GM12891 (cell line): Measurements from ENCODE around the gene FHIT.

Source experiments
- PAX5 ChIP-seq: IDR thresholded peaks from 2 replicates; pipeline ENCODE4 v1.6.1; 2011; ENCODE audit warnings: low read length, moderate library complexity, mild to moderate bottlenecking; ENCODE audit not compliant: insufficient read depth, severe bottlenecking
- POLR2A ChIP-seq: IDR thresholded peaks from 2 replicates; pipeline ENCODE4 v1.6.1; 2011; ENCODE audit warnings: low read depth, low read length, control low read depth
- POLR2AphosphoS5 ChIP-seq: IDR thresholded peaks from 2 replicates; pipeline ENCODE4 v1.6.1; 2011; ENCODE audit warnings: low read depth, low read length, control low read depth
- POU2F2 ChIP-seq: IDR thresholded peaks from 2 replicates; pipeline ENCODE4 v1.6.1; 2011; ENCODE audit warnings: low read depth, mild to moderate bottlenecking, control low read depth, low read length, moderate library complexity
- SPI1 ChIP-seq: IDR thresholded peaks from 2 replicates; pipeline ENCODE4 v1.6.1; 2011; ENCODE audit warnings: low read depth, low read length, control low read depth
- TAF1 ChIP-seq: IDR thresholded peaks from 2 replicates; pipeline ENCODE4 v1.6.1; 2011; ENCODE audit warnings: low read depth, low read length, control low read depth

GRCh38 chr3:59809710-59810444 lies 1441.4 kb downstream of the FHIT start:
- TF ChIP-seq POU2F2, result no peak
- TF ChIP-seq POLR2A, result no peak
- no peak for TF ChIP-seq POLR2AphosphoS5
- TF ChIP-seq SPI1, result no peak
- TF ChIP-seq TAF1, result no peak
- no peak for TF ChIP-seq PAX5
